GM23338 (cell line): ENCODE results near the gene DAB1. TPM values are rescaled to one million over a fixed set of nuclear protein-coding genes. Genes with fewer than 3 reads are reported as not detected.
A peak's percentile ranks its signal among the peaks of the same experiment; 100 is the strongest.

Experiments
- ATAC-seq: fragments of 200-7000 bp; cut with Tn5 transposase; 3 replicates; pipeline ENCODE4 v1.9.1; 2020
- DNase-seq: peaks from one replicate; pipeline ENCODE4 v3.0.0-alpha.2; 2015; ENCODE audit warnings: low spot score
- H2AFZ ChIP-seq: fragments of 200-600 bp; sonication (generic); 2 replicates; pipeline ENCODE4 v1.8.0; 2016; ENCODE audit warnings: antibody characterized with exemption, mild to moderate bottlenecking, moderate library complexity
- H3F3A ChIP-seq: fragments of 200-600 bp; sonication (generic); replicated peaks from 2 replicates; pipeline ENCODE4 v1.8.0; 2017; ENCODE audit warnings: antibody characterized with exemption, mixed run types, low read depth
- H3K27ac ChIP-seq: fragments of 200-600 bp; sonication (generic); 2 replicates; pipeline ENCODE4 v1.6.1; 2016; ENCODE audit warnings: low read depth
- H3K27me3 ChIP-seq: fragments of 200-600 bp; sonication (generic); 2 replicates; pipeline ENCODE4 v1.8.0; 2016; ENCODE audit warnings: mild to moderate bottlenecking, mixed run types, moderate library complexity; ENCODE audit not compliant: insufficient read depth
- H3K36me3 ChIP-seq: fragments of 200-600 bp; sonication (generic); 2 replicates; pipeline ENCODE4 v1.8.0; 2016; ENCODE audit warnings: mild to moderate bottlenecking; ENCODE audit not compliant: insufficient read depth
- H3K4me1 ChIP-seq: fragments of 200-600 bp; sonication (generic); 2 replicates; pipeline ENCODE4 v1.8.0; 2016; ENCODE audit warnings: mild to moderate bottlenecking, moderate library complexity; ENCODE audit not compliant: insufficient read depth
- H3K4me2 ChIP-seq: fragments of 200-600 bp; sonication (generic); 2 replicates; pipeline ENCODE4 v1.7.1; 2017; ENCODE audit warnings: mixed run types
- H3K4me3 ChIP-seq: fragments of 200-600 bp; sonication (generic); 2 replicates; pipeline ENCODE4 v1.6.1; 2016; ENCODE audit warnings: mixed run types
- H3K79me2 ChIP-seq: fragments of 200-600 bp; sonication (generic); replicated peaks from 2 replicates; pipeline ENCODE4 v1.8.0; 2017; ENCODE audit warnings: mild to moderate bottlenecking; ENCODE audit not compliant: insufficient read depth
- H3K9me2 ChIP-seq: fragments of 200-600 bp; sonication (generic); 2 replicates; pipeline ENCODE4 v1.8.0; 2017; ENCODE audit not compliant: insufficient read depth
- H4K20me1 ChIP-seq: fragments of 200-600 bp; sonication (generic); replicated peaks from 2 replicates; pipeline ENCODE4 v1.8.0; 2017; ENCODE audit warnings: mild to moderate bottlenecking; ENCODE audit not compliant: insufficient read depth
- H3K27ac Mint-ChIP-seq: 2 replicates; pipeline ENCODE4 v1.8.0; 2020; ENCODE audit warnings: inconsistent platforms, mild to moderate bottlenecking, moderate library complexity, mixed read lengths
- H3K27me3 Mint-ChIP-seq: 3 replicates; pipeline ENCODE4 v1.8.0; 2022; ENCODE audit warnings: low read depth, mild to moderate bottlenecking, moderate library complexity, mixed read lengths, inconsistent platforms; ENCODE audit not compliant: insufficient read depth, poor library complexity
- H3K36me3 Mint-ChIP-seq: 3 replicates; pipeline ENCODE4 v1.8.0; 2021; ENCODE audit warnings: low read depth, mild to moderate bottlenecking, inconsistent platforms, moderate library complexity, mixed read lengths
- H3K4me1 Mint-ChIP-seq: 3 replicates; pipeline ENCODE4 v1.8.0; 2020; ENCODE audit warnings: mild to moderate bottlenecking, inconsistent platforms, mixed read lengths
- H3K4me3 Mint-ChIP-seq: 3 replicates; pipeline ENCODE4 v1.8.0; 2021; ENCODE audit warnings: moderate library complexity, mild to moderate bottlenecking, inconsistent platforms, mixed read lengths
- H3K9me3 Mint-ChIP-seq: 3 replicates; pipeline ENCODE4 v1.8.0; 2020; ENCODE audit warnings: moderate library complexity, mild to moderate bottlenecking, inconsistent platforms, mixed read lengths
- CREB1 ChIP-seq: fragments of 250-450 bp; sonication (Bioruptor Pico); IDR thresholded peaks from 2 replicates; pipeline ENCODE4 v1.5.0; 2020; ENCODE audit warnings: low read depth, mild to moderate bottlenecking, moderate library complexity
- EZH2phosphoT487 ChIP-seq: fragments of 200-600 bp; sonication (generic); IDR thresholded peaks from one replicate; pipeline ENCODE4 v1.8.1; 2018; ENCODE audit warnings: antibody characterized with exemption; ENCODE audit not compliant: unreplicated experiment
- NANOG ChIP-seq: IDR thresholded peaks from 2 replicates; pipeline ENCODE4 v1.6.1; 2016; ENCODE audit warnings: antibody characterized with exemption, borderline replicate concordance
- POLR2AphosphoS5 ChIP-seq: IDR thresholded peaks from 2 replicates; pipeline ENCODE4 v1.6.1; 2016; ENCODE audit warnings: antibody characterized with exemption, low read depth
- ZNF114 ChIP-seq: fragments of 250-450 bp; sonication (Bioruptor Pico); IDR thresholded peaks from 2 replicates; pipeline ENCODE4 v1.5.0; 2020; ENCODE audit warnings: mild to moderate bottlenecking, moderate library complexity
- ZNF331 ChIP-seq: fragments of 250-450 bp; sonication (Bioruptor Pico); IDR thresholded peaks from 2 replicates; pipeline ENCODE4 v1.5.0; 2020; ENCODE audit warnings: low read depth, mild to moderate bottlenecking, moderate library complexity
- polyA plus RNA-seq: library from polyadenylated mRNA; unstranded; fragments of >200 nt; fragmentation: Nextera tagmentation; extraction: Ambion mirVana; gene quantifications from 2 replicates; pipeline ENCODE4 v1.2.1, GENCODE V29; 2016
- total RNA-seq: library from RNA; depleted of rRNA; stranded (reverse); fragments of >200 nt; shearing (Covaris generic); gene quantifications from 2 replicates; pipeline ENCODE4 v1.2.3, GENCODE V29; 2014
- TF ChIP-seq, protein P1 (sequence below): fragments of 250-450 bp; sonication (Bioruptor Pico); IDR thresholded peaks from 2 replicates; pipeline ENCODE4 v1.5.0; 2020; ENCODE audit warnings: mild to moderate bottlenecking, moderate library complexity
- TF ChIP-seq, protein P2 (sequence below): IDR thresholded peaks from 2 replicates; pipeline ENCODE4 v1.6.1; 2016; ENCODE audit warnings: antibody characterized with exemption
- TF ChIP-seq, protein P3 (sequence below): IDR thresholded peaks from one replicate; pipeline ENCODE4 v1.6.1; 2018; ENCODE audit warnings: antibody characterized with exemption; ENCODE audit not compliant: unreplicated experiment

Gene DAB1
- total and polyA plus RNA-seq, 2 experiments from 2014 or later: 12.8 to 14.5 TPM

DNA sequence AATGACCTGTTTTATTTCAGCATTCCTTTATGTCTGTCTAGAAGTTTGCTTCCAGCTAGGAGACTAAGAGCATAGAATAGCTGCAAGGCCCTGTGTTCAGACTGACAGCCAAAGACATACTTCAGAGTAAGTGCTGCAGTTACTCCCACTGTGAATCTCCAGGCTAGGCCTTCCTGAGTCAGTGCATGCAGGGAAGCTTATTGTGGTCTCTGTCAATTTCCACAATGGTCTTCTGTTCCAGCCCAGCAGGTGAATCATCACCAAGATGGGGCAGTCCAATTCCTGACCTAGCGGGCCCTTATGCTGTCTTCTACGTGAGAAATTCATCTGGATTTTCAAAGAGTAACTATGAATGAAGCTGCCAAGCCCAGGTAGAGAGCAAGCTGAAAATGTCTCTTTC, 311.7 kb downstream of the DAB1 start:
- no peaks in the 10 kb centered on the region for H3K9me2 ChIP-seq
- TF ChIP-seq, protein P1, sequence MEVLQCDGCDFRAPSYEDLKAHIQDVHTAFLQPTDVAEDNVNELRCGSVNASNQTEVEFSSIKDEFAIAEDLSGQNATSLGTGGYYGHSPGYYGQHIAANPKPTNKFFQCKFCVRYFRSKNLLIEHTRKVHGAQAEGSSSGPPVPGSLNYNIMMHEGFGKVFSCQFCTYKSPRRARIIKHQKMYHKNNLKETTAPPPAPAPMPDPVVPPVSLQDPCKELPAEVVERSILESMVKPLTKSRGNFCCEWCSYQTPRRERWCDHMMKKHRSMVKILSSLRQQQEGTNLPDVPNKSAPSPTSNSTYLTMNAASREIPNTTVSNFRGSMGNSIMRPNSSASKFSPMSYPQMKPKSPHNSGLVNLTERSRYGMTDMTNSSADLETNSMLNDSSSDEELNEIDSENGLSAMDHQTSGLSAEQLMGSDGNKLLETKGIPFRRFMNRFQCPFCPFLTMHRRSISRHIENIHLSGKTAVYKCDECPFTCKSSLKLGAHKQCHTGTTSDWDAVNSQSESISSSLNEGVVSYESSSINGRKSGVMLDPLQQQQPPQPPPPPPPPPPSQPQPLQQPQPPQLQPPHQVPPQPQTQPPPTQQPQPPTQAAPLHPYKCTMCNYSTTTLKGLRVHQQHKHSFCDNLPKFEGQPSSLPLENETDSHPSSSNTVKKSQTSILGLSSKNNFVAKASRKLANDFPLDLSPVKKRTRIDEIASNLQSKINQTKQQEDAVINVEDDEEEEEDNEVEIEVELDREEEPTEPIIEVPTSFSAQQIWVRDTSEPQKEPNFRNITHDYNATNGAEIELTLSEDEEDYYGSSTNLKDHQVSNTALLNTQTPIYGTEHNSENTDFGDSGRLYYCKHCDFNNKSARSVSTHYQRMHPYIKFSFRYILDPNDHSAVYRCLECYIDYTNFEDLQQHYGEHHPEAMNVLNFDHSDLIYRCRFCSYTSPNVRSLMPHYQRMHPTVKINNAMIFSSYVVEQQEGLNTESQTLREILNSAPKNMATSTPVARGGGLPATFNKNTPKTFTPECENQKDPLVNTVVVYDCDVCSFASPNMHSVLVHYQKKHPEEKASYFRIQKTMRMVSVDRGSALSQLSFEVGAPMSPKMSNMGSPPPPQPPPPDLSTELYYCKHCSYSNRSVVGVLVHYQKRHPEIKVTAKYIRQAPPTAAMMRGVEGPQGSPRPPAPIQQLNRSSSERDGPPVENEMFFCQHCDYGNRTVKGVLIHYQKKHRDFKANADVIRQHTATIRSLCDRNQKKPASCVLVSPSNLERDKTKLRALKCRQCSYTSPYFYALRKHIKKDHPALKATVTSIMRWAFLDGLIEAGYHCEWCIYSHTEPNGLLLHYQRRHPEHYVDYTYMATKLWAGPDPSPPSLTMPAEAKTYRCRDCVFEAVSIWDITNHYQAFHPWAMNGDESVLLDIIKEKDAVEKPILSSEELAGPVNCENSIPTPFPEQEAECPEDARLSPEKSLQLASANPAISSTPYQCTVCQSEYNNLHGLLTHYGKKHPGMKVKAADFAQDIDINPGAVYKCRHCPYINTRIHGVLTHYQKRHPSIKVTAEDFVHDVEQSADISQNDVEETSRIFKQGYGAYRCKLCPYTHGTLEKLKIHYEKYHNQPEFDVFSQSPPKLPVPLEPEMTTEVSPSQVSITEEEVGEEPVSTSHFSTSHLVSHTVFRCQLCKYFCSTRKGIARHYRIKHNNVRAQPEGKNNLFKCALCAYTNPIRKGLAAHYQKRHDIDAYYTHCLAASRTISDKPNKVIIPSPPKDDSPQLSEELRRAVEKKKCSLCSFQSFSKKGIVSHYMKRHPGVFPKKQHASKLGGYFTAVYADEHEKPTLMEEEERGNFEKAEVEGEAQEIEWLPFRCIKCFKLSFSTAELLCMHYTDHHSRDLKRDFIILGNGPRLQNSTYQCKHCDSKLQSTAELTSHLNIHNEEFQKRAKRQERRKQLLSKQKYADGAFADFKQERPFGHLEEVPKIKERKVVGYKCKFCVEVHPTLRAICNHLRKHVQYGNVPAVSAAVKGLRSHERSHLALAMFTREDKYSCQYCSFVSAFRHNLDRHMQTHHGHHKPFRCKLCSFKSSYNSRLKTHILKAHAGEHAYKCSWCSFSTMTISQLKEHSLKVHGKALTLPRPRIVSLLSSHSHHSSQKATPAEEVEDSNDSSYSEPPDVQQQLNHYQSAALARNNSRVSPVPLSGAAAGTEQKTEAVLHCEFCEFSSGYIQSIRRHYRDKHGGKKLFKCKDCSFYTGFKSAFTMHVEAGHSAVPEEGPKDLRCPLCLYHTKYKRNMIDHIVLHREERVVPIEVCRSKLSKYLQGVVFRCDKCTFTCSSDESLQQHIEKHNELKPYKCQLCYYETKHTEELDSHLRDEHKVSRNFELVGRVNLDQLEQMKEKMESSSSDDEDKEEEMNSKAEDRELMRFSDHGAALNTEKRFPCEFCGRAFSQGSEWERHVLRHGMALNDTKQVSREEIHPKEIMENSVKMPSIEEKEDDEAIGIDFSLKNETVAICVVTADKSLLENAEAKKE (CRISPR knock-in tag): peak; percentile 87
- TF ChIP-seq EZH2phosphoT487: no peak
- TF ChIP-seq CREB1: no peak
- TF ChIP-seq NANOG: no peak
- TF ChIP-seq POLR2AphosphoS5: no peak
- TF ChIP-seq, protein P2, sequence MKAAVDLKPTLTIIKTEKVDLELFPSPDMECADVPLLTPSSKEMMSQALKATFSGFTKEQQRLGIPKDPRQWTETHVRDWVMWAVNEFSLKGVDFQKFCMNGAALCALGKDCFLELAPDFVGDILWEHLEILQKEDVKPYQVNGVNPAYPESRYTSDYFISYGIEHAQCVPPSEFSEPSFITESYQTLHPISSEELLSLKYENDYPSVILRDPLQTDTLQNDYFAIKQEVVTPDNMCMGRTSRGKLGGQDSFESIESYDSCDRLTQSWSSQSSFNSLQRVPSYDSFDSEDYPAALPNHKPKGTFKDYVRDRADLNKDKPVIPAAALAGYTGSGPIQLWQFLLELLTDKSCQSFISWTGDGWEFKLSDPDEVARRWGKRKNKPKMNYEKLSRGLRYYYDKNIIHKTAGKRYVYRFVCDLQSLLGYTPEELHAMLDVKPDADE: no peak
- TF ChIP-seq ZNF331: no peak
- TF ChIP-seq ZNF114 (CRISPR knock-in tag): 0 out of 2 replicates have a peak, but pooled peaks have one; percentile 35
- TF ChIP-seq, protein P3, sequence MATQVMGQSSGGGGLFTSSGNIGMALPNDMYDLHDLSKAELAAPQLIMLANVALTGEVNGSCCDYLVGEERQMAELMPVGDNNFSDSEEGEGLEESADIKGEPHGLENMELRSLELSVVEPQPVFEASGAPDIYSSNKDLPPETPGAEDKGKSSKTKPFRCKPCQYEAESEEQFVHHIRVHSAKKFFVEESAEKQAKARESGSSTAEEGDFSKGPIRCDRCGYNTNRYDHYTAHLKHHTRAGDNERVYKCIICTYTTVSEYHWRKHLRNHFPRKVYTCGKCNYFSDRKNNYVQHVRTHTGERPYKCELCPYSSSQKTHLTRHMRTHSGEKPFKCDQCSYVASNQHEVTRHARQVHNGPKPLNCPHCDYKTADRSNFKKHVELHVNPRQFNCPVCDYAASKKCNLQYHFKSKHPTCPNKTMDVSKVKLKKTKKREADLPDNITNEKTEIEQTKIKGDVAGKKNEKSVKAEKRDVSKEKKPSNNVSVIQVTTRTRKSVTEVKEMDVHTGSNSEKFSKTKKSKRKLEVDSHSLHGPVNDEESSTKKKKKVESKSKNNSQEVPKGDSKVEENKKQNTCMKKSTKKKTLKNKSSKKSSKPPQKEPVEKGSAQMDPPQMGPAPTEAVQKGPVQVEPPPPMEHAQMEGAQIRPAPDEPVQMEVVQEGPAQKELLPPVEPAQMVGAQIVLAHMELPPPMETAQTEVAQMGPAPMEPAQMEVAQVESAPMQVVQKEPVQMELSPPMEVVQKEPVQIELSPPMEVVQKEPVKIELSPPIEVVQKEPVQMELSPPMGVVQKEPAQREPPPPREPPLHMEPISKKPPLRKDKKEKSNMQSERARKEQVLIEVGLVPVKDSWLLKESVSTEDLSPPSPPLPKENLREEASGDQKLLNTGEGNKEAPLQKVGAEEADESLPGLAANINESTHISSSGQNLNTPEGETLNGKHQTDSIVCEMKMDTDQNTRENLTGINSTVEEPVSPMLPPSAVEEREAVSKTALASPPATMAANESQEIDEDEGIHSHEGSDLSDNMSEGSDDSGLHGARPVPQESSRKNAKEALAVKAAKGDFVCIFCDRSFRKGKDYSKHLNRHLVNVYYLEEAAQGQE: no peak
- H3F3A ChIP-seq: no peaks in the 10 kb centered on the region
- no peak for DNase-seq
- ATAC-seq: peak; percentile 98
- peaks cover 3% of the 10 kb centered on the region for H3K27me3 Mint-ChIP-seq
- H3K27me3 ChIP-seq: no peaks in the 10 kb centered on the region
- H3K4me2 ChIP-seq: no peak overlapping the region
- no peak overlapping the region; the same call in 1 of the 2 replicates for H3K27ac Mint-ChIP-seq
- no peak overlapping the region for H3K27ac ChIP-seq
- no peaks in the 10 kb centered on the region for H4K20me1 ChIP-seq
- H3K9me3 Mint-ChIP-seq: no peaks in the 10 kb centered on the region
- no peaks in the 10 kb centered on the region for H3K79me2 ChIP-seq
- H3K4me1 ChIP-seq: no peaks in the 10 kb centered on the region
- no peaks in the 10 kb centered on the region for H3K36me3 ChIP-seq
- H3K36me3 Mint-ChIP-seq: no peaks in the 10 kb centered on the region
- H3K4me3 Mint-ChIP-seq: no peak overlapping the region
- peaks cover 16% of the 10 kb centered on the region for H3K4me1 Mint-ChIP-seq
- H3K4me3 ChIP-seq: no peak overlapping the region
- H2AFZ ChIP-seq: no peak overlapping the region
